Stimulated activated CD4-positive, alpha-beta T cell treated with anti-CD3 and anti-CD28 coated beads, Interleukin-1b, Interleukin-23, amount 100 ng/mL, for 1 hour (primary cell): ENCODE measurements around the gene APOBEC3A.
"Not testable (repeated sequence)": the region's sequence is repeated elsewhere in the genome, so short reads cannot be mapped to it uniquely, and the experiment has no call there.

ENCODE experiments used
- DNase-seq, 2 donors: peaks; one replicate each; pipeline ENCODE4 v3.0.0-alpha.2; 2020; ENCODE audit warnings: low read depth in 2 of 2

Gene APOBEC3A

GRCh38 chr22:38943201-38943600, 14.2 kb upstream of the APOBEC3A start:
- no peak for DNase-seq

- DNase-seq: no peak
Measured at GRCh38 chr22:38943882-38944281, 13.5 kb upstream of the APOBEC3A start.

- no peak for DNase-seq
Measured at GRCh38 chr22:38944653-38945052, 12.8 kb upstream of the APOBEC3A start.

- not testable (repeated sequence) for DNase-seq
Measured at GRCh38 chr22:38945706-38946338, 11.6 kb upstream of the APOBEC3A start.

GRCh38 chr22:38946771-38947170, 10.6 kb upstream of the APOBEC3A start:
- DNase-seq: no peak

- DNase-seq: no peak
Measured at GRCh38 chr22:38947321-38948140, 9.9 kb upstream of the APOBEC3A start.

- no peak for DNase-seq
Measured at GRCh38 chr22:38948181-38948940, 9.0 kb upstream of the APOBEC3A start.

- no peak for DNase-seq
Measured at GRCh38 chr22:38949889-38950405, 7.5 kb upstream of the APOBEC3A start.

- no peak for DNase-seq
Measured at GRCh38 chr22:38950527-38951295, 6.7 kb upstream of the APOBEC3A start.

- DNase-seq: no peak
Measured at GRCh38 chr22:38951734-38952133, 5.7 kb upstream of the APOBEC3A start.

- no peak for DNase-seq
Measured at GRCh38 chr22:38952281-38952993, 5.0 kb upstream of the APOBEC3A start.

- no peak for DNase-seq
Measured at GRCh38 chr22:38953091-38953490, 4.3 kb upstream of the APOBEC3A start.

GRCh38 chr22:38953577-38954413, 3.6 kb upstream of the APOBEC3A start:
- peak in 1 of 2 donors; percentile 33 for DNase-seq

- no peak for DNase-seq
Measured at GRCh38 chr22:38954414-38955043, 2.9 kb upstream of the APOBEC3A start.

GRCh38 chr22:38955250-38955905, 2.0 kb upstream of the APOBEC3A start:
- DNase-seq: no peak

- no peak for DNase-seq
Measured at GRCh38 chr22:38955926-38956325, 1.5 kb upstream of the APOBEC3A start.

GRCh38 chr22:38956551-38956950, 858 bp upstream of the APOBEC3A start:
- no peak for DNase-seq

- DNase-seq: no peak
Measured at GRCh38 chr22:38957808-38958650, 620 bp downstream of the APOBEC3A start.
